HG03378 (cell line): ENCODE measurements around the gene RETREG2.

ENCODE experiments used
- ATAC-seq: cut with Tn5 transposase; IDR thresholded peaks from one replicate; pipeline ENCODE4 v1.9.1; 2021; ENCODE audit warnings: mild to moderate bottlenecking, moderate library complexity; ENCODE audit not compliant: unreplicated experiment

RETREG2 gene

GRCh38 chr2:219169930-219170654, 8.0 kb upstream of the RETREG2 start, which contains the start of gene SLC23A3:
Gene SLC23A3 (minus strand): TSS chr2:219170029. CDS start chr2:219169984, 45 bp downstream.
- no peak for ATAC-seq

- no peak for ATAC-seq
These were observed 6.8 kb upstream of the RETREG2 start for GRCh38 chr2:219171231-219171651.

GRCh38 chr2:219172231-219173154, 5.6 kb upstream of the RETREG2 start:
- no peak for ATAC-seq

- ATAC-seq, result no peak
These were observed 4.9 kb upstream of the RETREG2 start for GRCh38 chr2:219173176-219173575.

- no peak for ATAC-seq
These were observed 3.9 kb upstream of the RETREG2 start for GRCh38 chr2:219174146-219174545.

- no peak for ATAC-seq
These were observed 3.3 kb upstream of the RETREG2 start for GRCh38 chr2:219174801-219175200.

GRCh38 chr2:219175486-219175885, 2.6 kb upstream of the RETREG2 start:
- no peak for ATAC-seq

GRCh38 chr2:219175928-219176817, 1.9 kb upstream of the RETREG2 start:
- ATAC-seq, result no peak

GRCh38 chr2:219176818-219177551, 1.1 kb upstream of the RETREG2 start, which contains the start of gene CNPPD1:
Gene CNPPD1 (minus strand): TSS chr2:219176925. CDS start chr2:219176828, 97 bp downstream.
- no peak for ATAC-seq

- ATAC-seq, result no peak
These were observed 501 bp downstream of the RETREG2 start for GRCh38 chr2:219178377-219179175.

GRCh38 chr2:219179601-219180465, 1.8 kb downstream of the RETREG2 start:
- no peak for ATAC-seq

GRCh38 chr2:219180961-219181360, 2.9 kb downstream of the RETREG2 start:
- no peak for ATAC-seq

- no peak for ATAC-seq
These were observed 3.5 kb downstream of the RETREG2 start for GRCh38 chr2:219181531-219181930.

- no peak for ATAC-seq
These were observed 4.5 kb downstream of the RETREG2 start for GRCh38 chr2:219182331-219183150.

- ATAC-seq, result no peak
These were observed 5.2 kb downstream of the RETREG2 start for GRCh38 chr2:219183151-219183772.

GRCh38 chr2:219184121-219184520, 6.0 kb downstream of the RETREG2 start:
- no peak for ATAC-seq
